ENCODE data around the gene MAPKAP1.

DNA sequence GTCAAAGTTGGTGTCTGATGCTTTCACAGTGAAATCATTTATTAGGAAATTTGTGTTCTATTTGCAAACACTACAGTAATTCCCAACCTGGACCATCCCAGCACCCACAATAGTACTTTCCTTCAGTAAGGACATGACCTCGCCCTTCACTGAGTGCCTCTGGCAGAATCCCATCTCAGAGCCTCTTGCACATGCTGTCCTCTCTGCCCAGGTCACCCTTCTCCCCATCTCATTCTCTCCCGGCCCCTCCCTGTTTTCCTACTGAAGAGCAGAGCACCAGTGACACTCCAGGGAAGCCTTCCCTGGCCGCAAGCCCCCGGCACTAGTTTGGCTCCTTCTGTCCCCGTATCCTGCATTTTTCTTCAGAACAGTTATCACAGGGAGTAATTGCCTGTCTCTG, 220.4 kb downstream of the MAPKAP1 start:
- TF ChIP-seq, protein P1, sequence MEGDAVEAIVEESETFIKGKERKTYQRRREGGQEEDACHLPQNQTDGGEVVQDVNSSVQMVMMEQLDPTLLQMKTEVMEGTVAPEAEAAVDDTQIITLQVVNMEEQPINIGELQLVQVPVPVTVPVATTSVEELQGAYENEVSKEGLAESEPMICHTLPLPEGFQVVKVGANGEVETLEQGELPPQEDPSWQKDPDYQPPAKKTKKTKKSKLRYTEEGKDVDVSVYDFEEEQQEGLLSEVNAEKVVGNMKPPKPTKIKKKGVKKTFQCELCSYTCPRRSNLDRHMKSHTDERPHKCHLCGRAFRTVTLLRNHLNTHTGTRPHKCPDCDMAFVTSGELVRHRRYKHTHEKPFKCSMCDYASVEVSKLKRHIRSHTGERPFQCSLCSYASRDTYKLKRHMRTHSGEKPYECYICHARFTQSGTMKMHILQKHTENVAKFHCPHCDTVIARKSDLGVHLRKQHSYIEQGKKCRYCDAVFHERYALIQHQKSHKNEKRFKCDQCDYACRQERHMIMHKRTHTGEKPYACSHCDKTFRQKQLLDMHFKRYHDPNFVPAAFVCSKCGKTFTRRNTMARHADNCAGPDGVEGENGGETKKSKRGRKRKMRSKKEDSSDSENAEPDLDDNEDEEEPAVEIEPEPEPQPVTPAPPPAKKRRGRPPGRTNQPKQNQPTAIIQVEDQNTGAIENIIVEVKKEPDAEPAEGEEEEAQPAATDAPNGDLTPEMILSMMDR (IDR thresholded peaks at IDR 0.05; ENCODE audit: low read depth, low read length, poor library complexity, severe bottlenecking) = no peak
- TF ChIP-seq EZH2phosphoT487 (IDR thresholded peaks at IDR 0.05; ENCODE audit: borderline replicate concordance, low read length) = no peak
